ENCODE data around the gene CCL20.

DNA sequence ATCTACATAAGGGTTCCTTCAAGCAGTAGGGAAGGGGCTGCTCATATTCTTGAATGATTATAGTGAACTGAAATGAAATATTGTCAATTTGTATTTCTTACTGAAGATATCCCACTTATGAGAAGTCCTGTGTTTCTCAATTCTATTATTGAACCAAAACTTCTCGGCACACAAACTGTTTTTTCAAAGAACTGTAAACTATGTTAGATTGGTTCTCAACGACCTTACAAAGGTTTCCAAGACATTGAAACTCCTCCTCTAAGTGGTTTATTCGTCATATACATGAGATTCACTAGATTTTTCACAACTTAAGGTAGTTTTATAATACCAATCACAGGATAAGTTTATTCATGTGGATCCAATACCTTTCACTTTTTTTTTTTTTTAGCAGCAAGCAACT lies 1.4 kb downstream of the CCL20 start:
- TF ChIP-seq POLR2A (IDR thresholded peaks at IDR 0.05) = no peak
- TF ChIP-seq, protein P1, sequence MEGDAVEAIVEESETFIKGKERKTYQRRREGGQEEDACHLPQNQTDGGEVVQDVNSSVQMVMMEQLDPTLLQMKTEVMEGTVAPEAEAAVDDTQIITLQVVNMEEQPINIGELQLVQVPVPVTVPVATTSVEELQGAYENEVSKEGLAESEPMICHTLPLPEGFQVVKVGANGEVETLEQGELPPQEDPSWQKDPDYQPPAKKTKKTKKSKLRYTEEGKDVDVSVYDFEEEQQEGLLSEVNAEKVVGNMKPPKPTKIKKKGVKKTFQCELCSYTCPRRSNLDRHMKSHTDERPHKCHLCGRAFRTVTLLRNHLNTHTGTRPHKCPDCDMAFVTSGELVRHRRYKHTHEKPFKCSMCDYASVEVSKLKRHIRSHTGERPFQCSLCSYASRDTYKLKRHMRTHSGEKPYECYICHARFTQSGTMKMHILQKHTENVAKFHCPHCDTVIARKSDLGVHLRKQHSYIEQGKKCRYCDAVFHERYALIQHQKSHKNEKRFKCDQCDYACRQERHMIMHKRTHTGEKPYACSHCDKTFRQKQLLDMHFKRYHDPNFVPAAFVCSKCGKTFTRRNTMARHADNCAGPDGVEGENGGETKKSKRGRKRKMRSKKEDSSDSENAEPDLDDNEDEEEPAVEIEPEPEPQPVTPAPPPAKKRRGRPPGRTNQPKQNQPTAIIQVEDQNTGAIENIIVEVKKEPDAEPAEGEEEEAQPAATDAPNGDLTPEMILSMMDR (IDR thresholded peaks at IDR 0.05) = no peak

All from lower leg skin (tissue), 3 donors.